ENCODE data around the gene ARMC2. TPM values are rescaled to one million over a fixed set of nuclear protein-coding genes. Genes with fewer than 3 reads are reported as not detected.
"Not testable (repeated sequence)": the region's sequence is repeated elsewhere in the genome, so short reads cannot be mapped to it uniquely, and the experiment has no call there.

Gene ARMC2
- total and polyA plus RNA-seq, 2 donors (not counting 3 experiments of a cell fraction or from before 2014, with no cell fraction given) = 1.7 to 3.7 TPM

DNA sequence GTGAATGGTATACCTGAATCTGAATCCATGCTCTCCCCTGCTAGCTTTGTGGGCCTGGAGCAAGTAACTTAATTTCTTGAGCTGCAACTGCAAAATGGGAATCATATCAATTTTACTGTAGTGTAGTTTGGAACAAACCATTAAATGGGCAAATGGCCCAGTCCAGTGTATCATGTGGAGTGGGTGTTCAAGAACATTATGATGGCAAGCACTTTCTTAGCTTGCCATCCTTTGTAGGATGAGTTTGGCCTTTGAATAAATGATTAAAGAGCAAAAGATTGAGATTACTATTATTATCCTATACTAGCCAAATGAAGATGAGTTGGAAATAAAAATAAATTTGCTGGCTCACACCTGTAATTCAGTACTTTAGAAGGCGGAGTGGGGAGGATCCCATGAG, 126.0 kb downstream of the ARMC2 start:
- TF ChIP-seq FOS (IDR thresholded peaks at IDR 0.05; ENCODE audit: borderline replicate concordance, insufficient read depth, low read length) = no peak
- no peak for TF ChIP-seq GATA2 (IDR thresholded peaks at IDR 0.05; ENCODE audit: insufficient read depth, insufficient read length, low read depth, low read length)
- no peak for TF ChIP-seq CTCF (IDR thresholded peaks at IDR 0.05; ENCODE audit: extremely low read depth in 1 of 2, insufficient read depth in 1 of 2, low read depth in 1 of 2, low read length in 2 of 2)
- TF ChIP-seq JUN (IDR thresholded peaks at IDR 0.05; ENCODE audit: borderline replicate concordance, insufficient read depth, insufficient read length, low read depth) = no peak
- no peak for TF ChIP-seq POLR2AphosphoS5 (IDR thresholded peaks at IDR 0.05; ENCODE audit: insufficient read depth, low read depth, low read length)
- TF ChIP-seq MYC (IDR thresholded peaks at IDR 0.05; ENCODE audit: low read depth, low read length) = no peak
- TF ChIP-seq POLR2A (IDR thresholded peaks at IDR 0.05; ENCODE audit: low read depth, low read length) = no peak
- no peak for TF ChIP-seq EZH2 (IDR thresholded peaks at IDR 0.05; ENCODE audit: borderline replicate concordance, low read depth, low read length, severe bottlenecking)
- TF ChIP-seq MAX (IDR thresholded peaks at IDR 0.05; ENCODE audit: insufficient read depth, insufficient read length) = no peak
- no peak overlapping the region for H3K4me3 ChIP-seq (replicated peaks in 1 of 3; ENCODE audit: insufficient read depth in 1 of 3, low read depth in 1 of 3, low read length in 3 of 3)
- POLR2A ChIA-PET = no interaction called here
- H3K27ac ChIP-seq (ENCODE audit: insufficient read depth, low read depth, low read length) = no peak overlapping the region
- H3K9me3 ChIP-seq (replicated peaks; ENCODE audit: control insufficient read depth, insufficient read depth, low read length) = no peaks in the 10 kb centered on the region
- no peak overlapping the region for H3K4me2 ChIP-seq (ENCODE audit: insufficient read depth, low read length)
- H4K20me1 ChIP-seq (replicated peaks; ENCODE audit: control insufficient read depth, extremely low read depth, insufficient read depth, low read length) = no peaks in the 10 kb centered on the region
- DNase-seq (ENCODE audit: low read depth, low spot score) (no peak), FAIRE-seq (no peak)
- BruUV-seq (replicated peaks) = no TSS peak
- no peaks in the 10 kb centered on the region for H3K9me1 ChIP-seq (replicated peaks; ENCODE audit: control insufficient read depth, extremely low read depth, insufficient read depth, low read length)
- H3K36me3 ChIP-seq (ENCODE audit: control insufficient read depth in 2 of 2, extremely low read depth in 1 of 2, insufficient read depth in 2 of 2, low read length in 2 of 2) = no peaks in the 10 kb centered on the region
- H3K9ac ChIP-seq (replicated peaks; ENCODE audit: extremely low read depth, insufficient read depth, low read length) = no peak overlapping the region
- no peaks in the 10 kb centered on the region for H3K79me2 ChIP-seq (ENCODE audit: control insufficient read depth, insufficient read depth, low read length)
- intact Hi-C loops (cut with micrococcal nuclease) (no loop called here), dilution Hi-C loops (cut with MboI; ENCODE audit: extremely low pct_ligation_motif_present, low sequenced_read_pairs) (no loop called here)
- H3K27me3 ChIP-seq (ENCODE audit: control insufficient read depth in 2 of 2, insufficient read depth in 2 of 2, low read length in 2 of 2) = no peaks in the 10 kb centered on the region
- H2AFZ ChIP-seq (ENCODE audit: low read depth, low read length) = no peak overlapping the region
- H3K4me1 ChIP-seq (ENCODE audit: control insufficient read depth, extremely low read depth, insufficient read depth, low read length) = no peaks in the 10 kb centered on the region
- CTCF ChIA-PET = interaction anchor here (1.2 to 1.3 kb wide), 2 partner anchors 13 to 14 kb away, joined by 3 read pairs; no protein-coding TSS in a partner anchor

DNA sequence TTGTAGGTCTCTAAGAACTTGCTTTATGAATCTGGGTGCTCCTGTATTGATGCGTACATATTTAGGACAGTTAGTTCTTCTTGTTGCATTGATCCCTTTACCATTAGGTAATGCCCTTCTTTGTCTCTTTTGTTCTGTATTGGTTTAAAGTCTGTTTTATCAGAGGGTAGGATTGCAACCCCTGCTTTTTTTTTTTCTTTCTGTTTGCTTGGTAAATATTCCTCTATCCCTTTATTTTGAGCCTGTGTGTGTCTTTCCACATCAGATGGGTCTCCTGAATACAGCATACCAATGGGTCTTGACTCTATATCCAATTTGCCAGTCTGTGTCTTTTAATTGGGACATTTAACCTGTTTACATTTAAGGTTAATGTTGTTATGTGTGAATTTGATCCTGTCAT, 130.4 kb downstream of the ARMC2 start:
- FAIRE-seq; H3K4me2 ChIP-seq (ENCODE audit: insufficient read depth, low read length); H4K20me1 ChIP-seq (replicated peaks; ENCODE audit: control insufficient read depth, extremely low read depth, insufficient read depth, low read length); H3K4me3 ChIP-seq (replicated peaks in 1 of 3; ENCODE audit: insufficient read depth in 1 of 3, low read depth in 1 of 3, low read length in 3 of 3); H3K27ac ChIP-seq (ENCODE audit: insufficient read depth, low read depth, low read length); H2AFZ ChIP-seq (ENCODE audit: low read depth, low read length); BruUV-seq (replicated peaks); POLR2A ChIA-PET; H3K9me1 ChIP-seq (replicated peaks; ENCODE audit: control insufficient read depth, extremely low read depth, insufficient read depth, low read length); DNase-seq (ENCODE audit: low read depth, low spot score); H3K4me1 ChIP-seq (ENCODE audit: control insufficient read depth, extremely low read depth, insufficient read depth, low read length); CTCF ChIA-PET; intact Hi-C loops (cut with micrococcal nuclease); H3K36me3 ChIP-seq (ENCODE audit: control insufficient read depth in 2 of 2, extremely low read depth in 1 of 2, insufficient read depth in 2 of 2, low read length in 2 of 2); H3K27me3 ChIP-seq (ENCODE audit: control insufficient read depth in 2 of 2, insufficient read depth in 2 of 2, low read length in 2 of 2); dilution Hi-C loops (cut with MboI; ENCODE audit: extremely low pct_ligation_motif_present, low sequenced_read_pairs); H3K9ac ChIP-seq (replicated peaks; ENCODE audit: extremely low read depth, insufficient read depth, low read length); H3K79me2 ChIP-seq (ENCODE audit: control insufficient read depth, insufficient read depth, low read length); H3K9me3 ChIP-seq (replicated peaks; ENCODE audit: control insufficient read depth, insufficient read depth, low read length): not testable (repeated sequence)
